Liver (tissue), 9 donors: ENCODE results near the gene AMN1. TPM values are rescaled to one million over a fixed set of nuclear protein-coding genes. Genes with fewer than 3 reads are reported as not detected.

Experiments used
- DNase-seq: peaks from one replicate; pipeline ENCODE4 v3.0.0-alpha.2; 2017; ENCODE audit warnings: low spot score
- H3K27ac ChIP-seq, 2 donors: one replicate each; pipeline ENCODE4 v1.7.0; 2013; ENCODE audit warnings: inconsistent platforms in 2 of 2, low read length in 2 of 2, control low read depth in 1 of 2, low read depth in 1 of 2, mild to moderate bottlenecking in 1 of 2
- H3K27me3 ChIP-seq, 4 donors: one replicate each; pipeline versions ENCODE4 v1.6.1 to v1.7.0; 2013; ENCODE audit warnings: low read length in 3 of 4, inconsistent platforms in 1 of 4, mild to moderate bottlenecking in 1 of 4, moderate library complexity in 1 of 4; ENCODE audit not compliant: control insufficient read depth in 4 of 4, insufficient read depth in 4 of 4
- H3K36me3 ChIP-seq, 4 donors: one replicate each; pipeline versions ENCODE4 v1.6.1 to v1.7.0; 2013; ENCODE audit warnings: low read length in 3 of 4, mild to moderate bottlenecking in 3 of 4, low read depth in 1 of 4, moderate library complexity in 1 of 4; ENCODE audit not compliant: control insufficient read depth in 4 of 4, insufficient read depth in 3 of 4
- H3K4me1 ChIP-seq, 4 donors: one replicate each; pipeline versions ENCODE4 v1.6.1 to v1.7.0; 2013; ENCODE audit warnings: low read length in 3 of 4, mild to moderate bottlenecking in 3 of 4, moderate library complexity in 1 of 4; ENCODE audit not compliant: control insufficient read depth in 4 of 4, insufficient read depth in 4 of 4
- H3K4me3 ChIP-seq, 3 donors: one replicate each; pipeline versions ENCODE4 v1.6.1 to v1.7.0; 2013; ENCODE audit warnings: low read length in 3 of 3, control low read depth in 1 of 3, low read depth in 1 of 3, mild to moderate bottlenecking in 1 of 3
- H3K9ac ChIP-seq, 2 donors: one replicate each; pipeline ENCODE4 v1.7.0; 2013; ENCODE audit warnings: low read length in 2 of 2, mild to moderate bottlenecking in 2 of 2, moderate library complexity in 2 of 2, control low read depth in 1 of 2, low read depth in 1 of 2
- H3K9me3 ChIP-seq, 4 donors: one replicate each; pipeline versions ENCODE4 v1.6.1 to v1.7.0; 2013; ENCODE audit warnings: low read length in 3 of 4; ENCODE audit not compliant: control insufficient read depth in 4 of 4
- EGR1 ChIP-seq, 2 donors: IDR thresholded peaks; 2 replicates each; pipeline ENCODE4 v1.6.1; 2016 to 2018; ENCODE audit warnings: antibody characterized with exemption in 2 of 2, low read depth in 2 of 2
- FOXA1 ChIP-seq: IDR thresholded peaks from 2 replicates; pipeline ENCODE4 v1.6.1; 2016; ENCODE audit warnings: antibody characterized with exemption
- FOXA2 ChIP-seq: IDR thresholded peaks from 2 replicates; pipeline ENCODE4 v1.6.1; 2016; ENCODE audit warnings: antibody characterized with exemption
- HNF4A ChIP-seq, 2 donors: conservative IDR thresholded peaks; 2 replicates each; pipeline ENCODE4 v1.6.1; 2016; ENCODE audit warnings: antibody characterized with exemption in 2 of 2, mild to moderate bottlenecking in 2 of 2
- HNF4G ChIP-seq: IDR thresholded peaks from 2 replicates; pipeline ENCODE4 v1.6.1; 2016; ENCODE audit warnings: antibody characterized with exemption
- JUND ChIP-seq, 2 donors: IDR thresholded peaks; 2 replicates each; pipeline ENCODE4 v1.6.1; 2016; ENCODE audit warnings: antibody characterized with exemption in 2 of 2
- RAD21 ChIP-seq, 2 donors: IDR thresholded peaks; 2 replicates each; pipeline ENCODE4 v1.6.1; 2016; ENCODE audit warnings: antibody characterized with exemption in 2 of 2, mild to moderate bottlenecking in 2 of 2
- RXRA ChIP-seq, 2 donors: IDR thresholded peaks; 2 replicates each; pipeline ENCODE4 v1.6.1; 2017 to 2018; ENCODE audit warnings: antibody characterized with exemption in 2 of 2, mild to moderate bottlenecking in 1 of 2
- SP1 ChIP-seq: IDR thresholded peaks from 2 replicates; pipeline ENCODE4 v1.6.1; 2018; ENCODE audit warnings: antibody characterized with exemption, mild to moderate bottlenecking
- TAF1 ChIP-seq: conservative IDR thresholded peaks from 2 replicates; pipeline ENCODE4 v1.6.1; 2016; ENCODE audit warnings: antibody characterized with exemption, mild to moderate bottlenecking
- YY1 ChIP-seq: IDR thresholded peaks from 2 replicates; pipeline ENCODE4 v1.6.1; 2016; ENCODE audit warnings: antibody characterized with exemption, mild to moderate bottlenecking
- WGBS: extraction: QIAGEN DNeasy Blood & Tissue Kit; methylation state at CpG from one replicate; pipeline ENCODE4 v1.1.7; 2013; 5-methylcytosine and 5-hydroxymethylcytosine counted together
- polyA plus RNA-seq, 2 donors: library from polyadenylated mRNA; stranded (reverse) in 1 of 2; unstranded in 1 of 2; fragments of 200-250 nt in 1 of 2; fragments of >200 nt in 1 of 2; fragmentation: Nextera tagmentation in 1 of 2; extraction: Ambion mirVana in 1 of 2; gene quantifications; one replicate each; pipeline versions ENCODE4 v1.2.1 to v1.2.3, GENCODE V29; 2013 to 2015
- total RNA-seq, 2 donors: library from RNA; depleted of rRNA; stranded (reverse); fragments of >200 nt; gene quantifications; one replicate each; pipeline ENCODE4 v1.2.3, GENCODE V29; 2014
- TF ChIP-seq, protein P1 (sequence below): fragments of 150-350 bp; IDR thresholded peaks from 2 replicates; pipeline ENCODE4 v1.5.1; 2017; ENCODE audit warnings: improper control_type of control experiment, low read depth, low read length; ENCODE audit not compliant: missing input control
- donor health status: healthy.
- donor health status: healthy.
- donor health status: healthy.
- donor health status: healthy.
- donor health status: healthy.

The AMN1 gene
- total and polyA plus RNA-seq, 4 donors, result 1.9 to 5.2 (median 3.7) TPM

DNA sequence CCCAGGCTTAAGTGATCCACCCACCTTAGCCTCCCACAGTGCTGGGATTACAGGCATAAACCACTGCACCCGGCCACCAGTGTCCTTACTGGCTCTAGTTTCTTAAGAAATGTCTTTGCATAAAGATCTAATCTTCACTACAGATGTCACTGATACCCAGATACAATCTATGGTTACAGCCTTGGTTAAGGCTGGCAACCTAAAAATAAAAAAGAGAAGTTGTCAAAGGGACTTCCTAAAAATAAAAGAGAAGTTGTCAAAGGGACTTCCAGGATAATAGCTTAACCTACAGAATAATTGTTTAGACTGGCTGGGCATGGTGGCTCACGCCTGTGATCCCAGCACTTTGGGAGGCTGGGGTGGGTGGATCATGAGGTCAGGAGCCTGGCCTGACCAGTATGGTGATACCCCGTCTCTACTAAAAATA lies 41.7 kb downstream of the AMN1 start:
- no peaks in the 10 kb centered on the region for H3K36me3 ChIP-seq
- peaks cover 0 to 6% (median 4%) of the 10 kb centered on the region in 4 donors for H3K9me3 ChIP-seq
- no peaks in the 10 kb centered on the region for H3K27me3 ChIP-seq
- no peak overlapping the region for H3K4me3 ChIP-seq
- no peaks in the 10 kb centered on the region for H3K4me1 ChIP-seq
- TF ChIP-seq, protein P1, sequence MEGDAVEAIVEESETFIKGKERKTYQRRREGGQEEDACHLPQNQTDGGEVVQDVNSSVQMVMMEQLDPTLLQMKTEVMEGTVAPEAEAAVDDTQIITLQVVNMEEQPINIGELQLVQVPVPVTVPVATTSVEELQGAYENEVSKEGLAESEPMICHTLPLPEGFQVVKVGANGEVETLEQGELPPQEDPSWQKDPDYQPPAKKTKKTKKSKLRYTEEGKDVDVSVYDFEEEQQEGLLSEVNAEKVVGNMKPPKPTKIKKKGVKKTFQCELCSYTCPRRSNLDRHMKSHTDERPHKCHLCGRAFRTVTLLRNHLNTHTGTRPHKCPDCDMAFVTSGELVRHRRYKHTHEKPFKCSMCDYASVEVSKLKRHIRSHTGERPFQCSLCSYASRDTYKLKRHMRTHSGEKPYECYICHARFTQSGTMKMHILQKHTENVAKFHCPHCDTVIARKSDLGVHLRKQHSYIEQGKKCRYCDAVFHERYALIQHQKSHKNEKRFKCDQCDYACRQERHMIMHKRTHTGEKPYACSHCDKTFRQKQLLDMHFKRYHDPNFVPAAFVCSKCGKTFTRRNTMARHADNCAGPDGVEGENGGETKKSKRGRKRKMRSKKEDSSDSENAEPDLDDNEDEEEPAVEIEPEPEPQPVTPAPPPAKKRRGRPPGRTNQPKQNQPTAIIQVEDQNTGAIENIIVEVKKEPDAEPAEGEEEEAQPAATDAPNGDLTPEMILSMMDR, result no peak
- TF ChIP-seq HNF4G, result no peak
- 87% methylated on average over 3 of the region's 3 CpGs for WGBS
- no peak overlapping the region for H3K27ac ChIP-seq
- no peak overlapping the region for H3K9ac ChIP-seq
- DNase-seq, result no peak

DNA sequence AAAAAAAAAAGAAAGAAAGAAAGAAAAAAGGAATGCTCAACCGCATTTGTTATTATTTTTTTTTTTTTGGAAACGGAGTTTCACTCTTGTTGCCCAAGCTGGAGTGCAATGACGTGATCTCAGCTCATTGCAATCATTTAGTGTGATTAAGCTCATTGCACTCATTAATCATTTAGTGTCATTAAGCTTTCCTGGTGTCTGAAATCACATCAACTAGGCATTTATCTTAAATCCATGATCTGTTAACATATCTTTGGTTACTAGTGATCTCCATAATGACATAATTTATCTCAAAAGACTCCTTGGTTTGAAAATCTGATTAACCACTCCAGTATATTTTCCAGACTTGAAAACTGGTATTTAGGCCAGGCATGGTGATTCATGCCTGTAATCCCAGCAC lies 43.0 kb downstream of the AMN1 start:
- 82% methylated on average over 3 of the region's 3 CpGs for WGBS
- no peaks in the 10 kb centered on the region for H3K4me1 ChIP-seq
- no peaks in the 10 kb centered on the region for H3K36me3 ChIP-seq
- no peaks in the 10 kb centered on the region for H3K27me3 ChIP-seq
- TF ChIP-seq, protein P1, result no peak
- TF ChIP-seq HNF4A (conservative IDR thresholded peaks at IDR 0.05), result no peak
- no peak for TF ChIP-seq FOXA1
- no peak for TF ChIP-seq JUND (IDR thresholded peaks at IDR 0.05)
- DNase-seq, result no peak
- H3K9me3 ChIP-seq, result peaks cover 0 to 6% (median 4%) of the 10 kb centered on the region in 4 donors
- H3K4me3 ChIP-seq, result no peak overlapping the region
- no peak overlapping the region for H3K9ac ChIP-seq
- H3K27ac ChIP-seq, result no peak overlapping the region

DNA sequence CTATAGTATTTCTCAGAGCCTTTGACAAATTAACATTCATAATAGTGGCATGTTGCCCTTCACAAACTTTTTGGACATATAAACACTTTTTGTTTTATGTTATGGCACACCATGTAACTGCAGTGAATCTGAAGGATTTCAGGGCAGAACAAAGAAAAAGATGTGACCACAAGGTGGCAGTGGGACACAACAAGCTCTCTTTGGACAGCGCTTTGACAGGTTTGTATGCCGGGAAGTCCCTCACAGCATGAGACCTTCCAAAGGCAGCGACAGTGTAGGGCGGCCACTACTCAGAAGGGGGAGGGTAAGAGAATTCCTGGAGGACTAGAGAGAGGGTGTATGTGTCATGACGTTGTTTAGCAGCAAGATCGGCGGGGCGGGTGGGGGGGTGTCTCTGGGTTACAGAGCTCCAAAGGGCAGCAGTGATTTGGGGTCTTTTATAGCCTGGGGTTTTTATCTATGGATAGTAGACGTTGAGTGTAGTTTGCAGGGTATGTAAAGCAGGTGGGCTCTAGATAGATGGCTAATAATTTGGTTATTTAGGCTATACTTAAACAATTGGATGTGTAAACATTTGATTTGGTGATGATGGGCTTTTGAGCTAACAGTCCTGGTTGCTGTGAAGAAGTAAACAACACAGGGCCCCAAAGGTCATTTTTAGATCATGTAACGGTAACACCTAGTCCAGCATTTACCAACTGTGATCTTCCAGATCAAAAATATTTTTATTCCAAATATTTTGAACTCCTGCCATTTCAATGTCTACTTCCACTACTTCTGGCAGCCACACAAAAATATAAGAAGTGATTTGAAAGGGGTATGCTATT lies 46.5 kb downstream of the AMN1 start:
- DNase-seq, result peak; percentile 64
- no peak overlapping the region for H3K27ac ChIP-seq

More for the DNA sequence above, 46.5 kb downstream of the AMN1 start:
- Histone ChIP-seq H3K9me3 (peaks cover 0 to 6% (median 4%) of the 10 kb centered on the region in 4 donors), H3K36me3 (no peaks in the 10 kb centered on the region), H3K4me1 (no peaks in the 10 kb centered on the region), H3K9ac (no peak overlapping the region), H3K4me3 (no peak overlapping the region), H3K27me3 (no peaks in the 10 kb centered on the region)
- TF ChIP-seq YY1 (peak; percentile 73), FOXA2 (no peak), HNF4A (conservative IDR thresholded peaks at IDR 0.05) (peak in 1 of 2 donors; percentile 7), TAF1 (no peak), RAD21 (IDR thresholded peaks at IDR 0.05) (peak; percentile 97 to 98), EGR1 (IDR thresholded peaks at IDR 0.05; ENCODE audit: low read depth in 2 of 2) (no peak), SP1 (no peak), RXRA (IDR thresholded peaks at IDR 0.05) (peak in 1 of 2 donors; percentile 24)
- TF ChIP-seq, protein P1, result peak; percentile 84
- 49% methylated on average over 10 of the region's 10 CpGs for WGBS
